Left lung (tissue), 10 donors: ENCODE results near the gene CADM2. TPM values are rescaled to one million over a fixed set of nuclear protein-coding genes. Genes with fewer than 3 reads are reported as not detected.

Experiments used
- ATAC-seq: fragments of 200-7000 bp; cut with Tn5 transposase; one replicate; pipeline ENCODE4 v1.9.1; 2020; ENCODE audit warnings: moderate library complexity
- DNase-seq, 4 donors: peaks; one replicate each; pipeline ENCODE4 v3.0.0-alpha.2; 2013 to 2020
- H3K27ac ChIP-seq, 2 donors: fragments of 200-600 bp; sonication (generic) in 1 of 2; one replicate each; pipeline versions ENCODE4 v1.5.0 to v1.8.0; 2020 to 2021
- H3K27me3 ChIP-seq, 2 donors: fragments of 200-600 bp; sonication (generic) in 1 of 2; one replicate each; pipeline versions ENCODE4 v1.5.0 to v1.8.0; 2020 to 2021
- H3K36me3 ChIP-seq, 2 donors: fragments of 200-600 bp; sonication (generic) in 1 of 2; one replicate each; pipeline versions ENCODE4 v1.5.0 to v1.8.0; 2020 to 2021
- H3K4me1 ChIP-seq, 2 donors: fragments of 200-600 bp; one replicate each; pipeline ENCODE4 v1.8.0; 2021
- H3K4me3 ChIP-seq, 2 donors: fragments of 200-600 bp; sonication (generic) in 1 of 2; one replicate each; pipeline versions ENCODE4 v1.5.0 to v1.8.0; 2020 to 2021; ENCODE audit warnings: mild to moderate bottlenecking in 1 of 2
- H3K9me3 ChIP-seq, 2 donors: fragments of 200-600 bp; sonication (generic) in 1 of 2; one replicate each; pipeline versions ENCODE4 v1.5.0 to v1.8.0; 2020 to 2021
- intact Hi-C, 2 donors: fragments of 100-400 bp; cut with DNase I; formaldehyde crosslinking; loops; one replicate each; pipeline versions ENCODE4 v1.11.2 to v1.14.2; 2022
- polyA plus RNA-seq, 6 donors: library from polyadenylated mRNA; unstranded; fragments of 120-200 nt; gene quantifications; one replicate each; pipeline ENCODE4 v1.2.1, GENCODE V29; 2013; ENCODE audit not compliant: insufficient read length in 6 of 6
- total RNA-seq, 2 donors: library from RNA; stranded (reverse); fragmentation: NEBNext Ultra II Directional; extraction: Animal tissue kit (Norgen Biotek cat#: 25700); gene quantifications; one replicate each; pipeline ENCODE4 v1.2.1, GENCODE V29; 2021
- TF ChIP-seq, protein P1 (sequence below), 2 donors: fragments of 200-600 bp; sonication (generic) in 1 of 2; IDR thresholded peaks; one replicate each; pipeline versions ENCODE4 v1.5.0 to v1.8.0; 2021; ENCODE audit warnings: antibody characterized with exemption in 2 of 2
- donor health status: DM: no; HTN: yes; CAD: no.
- donor health status: DM: no; HTN: no; CAD: no.

CADM2 gene
- total and polyA plus RNA-seq, 8 donors: 0.16 to 2.3 (median 0.74) TPM

DNA sequence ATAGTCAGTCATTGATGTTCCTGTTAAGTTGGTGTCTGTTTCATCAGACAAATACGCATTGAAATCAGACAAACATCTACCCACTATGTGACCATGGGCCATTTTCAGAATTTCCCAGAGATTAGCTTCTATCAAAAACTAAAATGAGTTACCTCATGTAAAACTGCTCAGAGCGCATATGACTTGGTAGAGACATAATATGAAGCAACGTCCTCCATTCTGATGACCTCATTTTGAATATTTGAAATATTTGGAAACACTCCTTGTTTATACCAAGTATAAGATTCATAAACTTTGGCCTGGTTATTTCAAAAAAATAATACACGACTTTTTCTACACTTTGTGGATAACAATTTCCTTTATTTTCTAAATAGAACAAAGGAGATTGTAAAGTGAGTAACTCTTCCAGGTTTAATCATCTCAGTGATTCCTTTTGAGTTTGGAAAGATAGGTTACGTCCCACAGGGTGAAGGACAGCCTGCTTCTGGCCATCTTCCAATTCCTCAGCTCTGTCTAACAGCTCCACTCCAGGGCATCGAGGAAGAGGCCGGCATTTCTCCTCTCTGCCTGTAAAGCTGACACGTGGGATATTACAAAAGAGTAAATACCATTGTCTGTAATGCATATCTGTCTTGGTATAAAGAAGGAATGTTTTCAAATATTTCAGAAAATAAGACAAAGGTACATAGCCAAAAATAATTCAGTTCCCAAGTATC, 122.6 kb downstream of the CADM2 start:
- ATAC-seq: peak; percentile 48
- Histone ChIP-seq H3K36me3 (no peaks in the 10 kb centered on the region), H3K9me3 (no peaks in the 10 kb centered on the region), H3K4me3 (no peak overlapping the region), H3K27ac (no peak overlapping the region), H3K27me3 (no peaks in the 10 kb centered on the region), H3K4me1 (no peaks in the 10 kb centered on the region)
- DNase-seq: peak in 2 of 4 donors; percentile 29 to 53
- intact Hi-C loops: no loop called here
- TF ChIP-seq, protein P1, sequence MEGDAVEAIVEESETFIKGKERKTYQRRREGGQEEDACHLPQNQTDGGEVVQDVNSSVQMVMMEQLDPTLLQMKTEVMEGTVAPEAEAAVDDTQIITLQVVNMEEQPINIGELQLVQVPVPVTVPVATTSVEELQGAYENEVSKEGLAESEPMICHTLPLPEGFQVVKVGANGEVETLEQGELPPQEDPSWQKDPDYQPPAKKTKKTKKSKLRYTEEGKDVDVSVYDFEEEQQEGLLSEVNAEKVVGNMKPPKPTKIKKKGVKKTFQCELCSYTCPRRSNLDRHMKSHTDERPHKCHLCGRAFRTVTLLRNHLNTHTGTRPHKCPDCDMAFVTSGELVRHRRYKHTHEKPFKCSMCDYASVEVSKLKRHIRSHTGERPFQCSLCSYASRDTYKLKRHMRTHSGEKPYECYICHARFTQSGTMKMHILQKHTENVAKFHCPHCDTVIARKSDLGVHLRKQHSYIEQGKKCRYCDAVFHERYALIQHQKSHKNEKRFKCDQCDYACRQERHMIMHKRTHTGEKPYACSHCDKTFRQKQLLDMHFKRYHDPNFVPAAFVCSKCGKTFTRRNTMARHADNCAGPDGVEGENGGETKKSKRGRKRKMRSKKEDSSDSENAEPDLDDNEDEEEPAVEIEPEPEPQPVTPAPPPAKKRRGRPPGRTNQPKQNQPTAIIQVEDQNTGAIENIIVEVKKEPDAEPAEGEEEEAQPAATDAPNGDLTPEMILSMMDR (IDR thresholded peaks at IDR 0.05): no peak

DNA sequence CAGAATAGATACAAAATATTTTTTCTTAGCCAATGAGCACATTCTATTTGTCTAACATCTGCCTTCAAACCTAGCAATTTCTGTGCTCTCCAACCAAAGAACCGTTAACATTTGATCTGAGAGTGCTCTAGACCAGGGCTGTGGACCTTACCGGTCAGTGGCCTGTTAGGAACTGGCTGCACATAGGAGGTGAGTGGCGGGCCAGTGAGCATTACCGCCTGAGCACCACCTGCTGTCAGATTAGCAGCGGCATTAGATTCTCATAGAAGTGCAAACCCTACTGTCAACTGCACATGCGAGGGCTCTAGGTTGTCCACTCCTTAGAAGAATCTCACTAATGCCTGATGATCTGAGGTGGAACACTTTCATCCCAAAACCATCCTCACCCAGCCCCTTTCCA, 131.7 kb downstream of the CADM2 start:
- H3K4me1 ChIP-seq: no peaks in the 10 kb centered on the region
- H3K9me3 ChIP-seq: no peaks in the 10 kb centered on the region
- no peak overlapping the region for H3K4me3 ChIP-seq
- ATAC-seq: no peak
- no peak overlapping the region for H3K27ac ChIP-seq
- no peaks in the 10 kb centered on the region for H3K36me3 ChIP-seq
- no peak for DNase-seq
- H3K27me3 ChIP-seq: no peaks in the 10 kb centered on the region
- TF ChIP-seq, protein P1 (IDR thresholded peaks at IDR 0.05): no peak
- intact Hi-C loops: no loop called here

DNA sequence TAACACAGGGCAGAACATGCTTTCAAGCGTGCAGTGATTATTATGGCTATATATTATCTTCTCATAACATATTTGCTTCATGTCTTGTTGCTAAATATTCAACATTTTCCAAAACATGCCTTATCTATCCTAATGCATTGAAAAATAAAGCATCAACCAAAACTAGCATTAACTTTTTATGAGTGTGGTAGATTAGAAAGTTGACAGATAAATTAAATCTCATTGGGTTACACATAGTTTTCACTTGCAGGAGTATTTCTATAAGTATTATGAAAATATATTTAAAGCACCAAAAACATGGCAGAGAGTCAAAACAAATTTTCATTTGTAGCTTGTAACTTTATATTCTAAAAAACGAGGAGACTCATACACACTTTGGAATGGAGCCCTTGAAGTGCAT, 141.5 kb downstream of the CADM2 start:
- Histone ChIP-seq H3K9me3 (peaks cover 0 to 4% of the 10 kb centered on the region in 2 donors), H3K4me3 (no peak overlapping the region), H3K27ac (no peak overlapping the region), H3K4me1 (no peaks in the 10 kb centered on the region), H3K36me3 (no peaks in the 10 kb centered on the region), H3K27me3 (no peaks in the 10 kb centered on the region)
- DNase-seq (peak in 2 of 4 donors; percentile 35 to 50), ATAC-seq (no peak)
- TF ChIP-seq, protein P1 (IDR thresholded peaks at IDR 0.05): no peak
- intact Hi-C loops: no loop called here

DNA sequence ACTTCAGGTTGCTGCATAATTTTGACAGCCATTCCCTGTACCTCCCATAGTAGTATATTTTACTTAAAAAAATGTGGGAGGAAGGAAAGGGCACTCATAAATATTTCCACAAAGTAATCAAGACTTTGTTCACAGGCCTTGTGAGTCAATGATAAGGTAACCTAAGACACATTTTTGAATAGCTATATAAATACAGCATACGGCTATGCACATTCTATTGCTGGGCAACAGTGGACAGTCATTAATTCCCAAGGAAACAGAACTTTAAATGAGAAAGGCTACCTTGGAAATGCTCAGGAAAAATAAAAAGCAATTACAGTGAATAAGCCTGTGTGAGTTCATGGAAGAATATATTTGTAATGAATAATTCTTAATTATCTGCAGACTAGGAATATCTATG, 144.0 kb downstream of the CADM2 start:
- ATAC-seq (no peak), DNase-seq (no peak)
- H3K27ac ChIP-seq: no peak overlapping the region
- peaks cover 0 to 6% of the 10 kb centered on the region in 2 donors for H3K9me3 ChIP-seq
- intact Hi-C loops: no loop called here
- no peaks in the 10 kb centered on the region for H3K36me3 ChIP-seq
- H3K27me3 ChIP-seq: no peaks in the 10 kb centered on the region
- no peak overlapping the region for H3K4me3 ChIP-seq
- TF ChIP-seq, protein P1 (IDR thresholded peaks at IDR 0.05): no peak
- no peaks in the 10 kb centered on the region for H3K4me1 ChIP-seq

DNA sequence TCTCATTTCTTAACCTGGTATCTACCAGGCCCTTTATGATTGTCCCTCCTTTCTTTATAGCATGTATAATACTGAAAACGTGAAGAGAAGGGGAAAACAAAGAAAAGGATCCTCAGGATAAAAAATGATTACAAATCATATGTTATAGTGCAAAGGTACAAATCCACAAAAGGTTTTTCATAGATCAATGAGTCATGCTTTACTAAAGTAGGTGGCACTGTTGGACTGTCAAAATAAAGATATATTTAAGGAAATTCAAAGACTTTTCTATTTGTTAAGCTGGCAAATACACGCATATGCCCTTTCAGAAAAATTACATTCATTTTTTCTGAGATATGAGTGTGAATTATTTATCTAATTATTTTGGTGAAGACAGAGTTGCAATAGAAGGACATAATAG, 151.6 kb downstream of the CADM2 start:
- no peaks in the 10 kb centered on the region for H3K36me3 ChIP-seq
- TF ChIP-seq, protein P1 (IDR thresholded peaks at IDR 0.05): no peak
- H3K27ac ChIP-seq: no peak overlapping the region
- intact Hi-C loops: no loop called here
- H3K4me3 ChIP-seq: no peak overlapping the region
- ATAC-seq: no peak
- H3K4me1 ChIP-seq: no peaks in the 10 kb centered on the region
- peaks cover 0 to 2% of the 10 kb centered on the region in 2 donors for H3K9me3 ChIP-seq
- no peaks in the 10 kb centered on the region for H3K27me3 ChIP-seq
- no peak for DNase-seq
